ENCODE measurements around the gene FGFBP1. TPM values are rescaled to one million over a fixed set of nuclear protein-coding genes. Genes with fewer than 3 reads are reported as not detected.

FGFBP1 gene
- total RNA-seq, 1 donor from 2014 or later: not detected

GRCh38 chr4:15890246-15890829, 48.2 kb downstream of the FGFBP1 start:
- no peak for ATAC-seq
- intact Hi-C loops (cut with micrococcal nuclease): no loop called here

GRCh38 chr4:15888515-15888914, 50.0 kb downstream of the FGFBP1 start:
- intact Hi-C loops (cut with micrococcal nuclease): no loop called here
- ATAC-seq: no peak
- no peak for DNase-seq

More at GRCh38 chr4:15890246-15890829, 48.2 kb downstream of the FGFBP1 start:
- no peak for DNase-seq

Other genes starting within 250 kb of the FGFBP1 start
- gene BST1, start 235.7 kb downstream of the FGFBP1 start, total RNA-seq: 3.6 TPM
- gene CD38, start 160.4 kb downstream of the FGFBP1 start, total RNA-seq: 1.7 TPM
- 0.79 TPM for gene FGFBP2, start 24.4 kb upstream of the FGFBP1 start, total RNA-seq
- gene PROM1, start 145.3 kb upstream of the FGFBP1 start, total RNA-seq: 3.2 TPM